ENCODE measurements around the gene NDUFA8. TPM values are rescaled to one million over a fixed set of nuclear protein-coding genes. Genes with fewer than 3 reads are reported as not detected.
A peak's percentile ranks its signal among the peaks of the same experiment; 100 is the strongest.

The NDUFA8 gene
- total RNA-seq, 3 donors from 2014 or later, result 30.4 to 37.5 (median 30.5) TPM

DNA sequence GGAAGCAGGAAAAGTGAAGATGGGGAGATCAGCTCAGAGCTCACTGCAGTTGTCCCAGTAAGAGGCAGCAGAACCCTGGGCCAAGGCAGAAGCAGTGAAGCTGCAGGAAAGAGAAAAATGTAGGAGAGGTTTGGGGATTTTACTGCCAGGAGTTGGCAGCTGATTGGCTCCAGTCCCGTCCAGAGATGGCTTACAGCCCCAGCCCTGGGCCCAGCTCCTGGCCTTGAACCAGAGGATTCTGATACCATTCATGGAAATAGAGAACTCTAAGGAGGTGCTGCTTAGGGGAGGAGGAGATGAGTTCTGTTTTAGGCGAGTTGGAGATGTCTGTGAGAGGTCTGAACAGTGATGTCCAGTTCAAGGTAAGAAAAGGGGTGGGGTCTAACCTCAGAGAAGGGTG lies 4.7 kb upstream of the NDUFA8 start:
- intact Hi-C loops (cut with DNase I; ENCODE audit: low total_unique reads), result no loop called here
- no peak overlapping the region for H3K27ac ChIP-seq
- no peak for DNase-seq (ENCODE audit: low spot score in 2 of 2)

DNA sequence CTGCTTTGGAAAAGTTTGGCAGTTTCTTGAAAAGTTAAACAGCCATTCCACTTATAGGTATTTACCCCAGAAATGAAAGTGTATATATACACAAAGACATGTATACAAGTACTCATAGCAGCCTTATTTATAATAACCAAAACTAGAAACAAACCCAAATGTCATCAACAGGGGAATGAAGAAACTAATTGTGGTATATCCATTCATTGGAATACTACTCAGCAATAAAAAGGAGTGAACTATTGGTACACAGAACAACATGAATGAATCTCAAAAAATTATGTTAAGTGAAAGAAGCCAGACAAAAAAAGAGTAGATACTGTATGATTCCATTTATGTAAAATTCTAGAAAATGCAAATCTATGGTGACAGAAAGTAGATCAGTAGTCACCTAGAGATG lies 2.8 kb upstream of the NDUFA8 start:
- no peak for DNase-seq (ENCODE audit: low spot score in 2 of 2)
- intact Hi-C loops (cut with DNase I; ENCODE audit: low total_unique reads), result no loop called here
- no peak for TF ChIP-seq POLR2A (IDR thresholded peaks at IDR 0.05)
- TF ChIP-seq, protein P1, sequence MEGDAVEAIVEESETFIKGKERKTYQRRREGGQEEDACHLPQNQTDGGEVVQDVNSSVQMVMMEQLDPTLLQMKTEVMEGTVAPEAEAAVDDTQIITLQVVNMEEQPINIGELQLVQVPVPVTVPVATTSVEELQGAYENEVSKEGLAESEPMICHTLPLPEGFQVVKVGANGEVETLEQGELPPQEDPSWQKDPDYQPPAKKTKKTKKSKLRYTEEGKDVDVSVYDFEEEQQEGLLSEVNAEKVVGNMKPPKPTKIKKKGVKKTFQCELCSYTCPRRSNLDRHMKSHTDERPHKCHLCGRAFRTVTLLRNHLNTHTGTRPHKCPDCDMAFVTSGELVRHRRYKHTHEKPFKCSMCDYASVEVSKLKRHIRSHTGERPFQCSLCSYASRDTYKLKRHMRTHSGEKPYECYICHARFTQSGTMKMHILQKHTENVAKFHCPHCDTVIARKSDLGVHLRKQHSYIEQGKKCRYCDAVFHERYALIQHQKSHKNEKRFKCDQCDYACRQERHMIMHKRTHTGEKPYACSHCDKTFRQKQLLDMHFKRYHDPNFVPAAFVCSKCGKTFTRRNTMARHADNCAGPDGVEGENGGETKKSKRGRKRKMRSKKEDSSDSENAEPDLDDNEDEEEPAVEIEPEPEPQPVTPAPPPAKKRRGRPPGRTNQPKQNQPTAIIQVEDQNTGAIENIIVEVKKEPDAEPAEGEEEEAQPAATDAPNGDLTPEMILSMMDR (IDR thresholded peaks at IDR 0.05), result no peak
- no peak for TF ChIP-seq POLR2AphosphoS5 (IDR thresholded peaks at IDR 0.05)

More for the DNA sequence above, 4.7 kb upstream of the NDUFA8 start:
- TF ChIP-seq, protein P1 (IDR thresholded peaks at IDR 0.05), result no peak
- TF ChIP-seq POLR2A (IDR thresholded peaks at IDR 0.05) (no peak), POLR2AphosphoS5 (IDR thresholded peaks at IDR 0.05) (no peak)
- Histone ChIP-seq H3K4me3 (no peak overlapping the region), H3K9me3 (peaks cover 0 to 8% of the 10 kb centered on the region in 2 donors), H3K4me1 (no peaks in the 10 kb centered on the region), H3K27me3 (no peaks in the 10 kb centered on the region), H3K36me3 (no peaks in the 10 kb centered on the region)

DNA sequence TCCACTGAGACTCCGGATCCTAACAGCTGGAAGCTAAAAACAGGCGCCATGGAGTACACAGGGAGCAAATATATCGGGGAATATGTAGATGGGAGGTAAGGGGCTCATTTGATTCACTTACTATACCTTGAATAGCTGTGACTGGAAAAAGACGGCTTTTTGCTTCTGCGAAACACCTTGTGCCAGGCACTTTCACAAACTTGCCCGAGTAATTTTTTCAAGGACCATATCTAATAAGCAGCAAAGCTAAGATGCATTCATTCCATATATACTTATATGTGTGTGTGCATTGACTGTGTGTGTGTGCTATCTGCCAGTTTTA lies 307 bp upstream of the NDUFA8 start:
- H3K27ac ChIP-seq, result peak overlapping the region; percentile 89
- H3K4me1 ChIP-seq, result peaks cover 0 to 6% of the 10 kb centered on the region in 2 donors
- no peaks in the 10 kb centered on the region for H3K36me3 ChIP-seq
- H3K27me3 ChIP-seq, result no peaks in the 10 kb centered on the region
- peak overlapping the region; percentile 82 to 99 (median 98) for H3K4me3 ChIP-seq
- DNase-seq (ENCODE audit: low spot score in 2 of 2), result no peak
- no peak for TF ChIP-seq POLR2A (IDR thresholded peaks at IDR 0.05)
- no peak for TF ChIP-seq POLR2AphosphoS5 (IDR thresholded peaks at IDR 0.05)
- TF ChIP-seq, protein P1 (IDR thresholded peaks at IDR 0.05), result no peak
- intact Hi-C loops (cut with DNase I; ENCODE audit: low total_unique reads), result no loop called here
- H3K9me3 ChIP-seq, result peaks cover 0 to 8% of the 10 kb centered on the region in 2 donors

More for the DNA sequence above, 2.8 kb upstream of the NDUFA8 start:
- H3K4me1 ChIP-seq, result peaks cover 0 to 6% of the 10 kb centered on the region in 2 donors
- no peaks in the 10 kb centered on the region for H3K36me3 ChIP-seq
- no peak overlapping the region for H3K4me3 ChIP-seq
- no peak overlapping the region for H3K27ac ChIP-seq
- H3K27me3 ChIP-seq, result no peaks in the 10 kb centered on the region
- peaks cover 0 to 8% of the 10 kb centered on the region in 2 donors for H3K9me3 ChIP-seq

DNA sequence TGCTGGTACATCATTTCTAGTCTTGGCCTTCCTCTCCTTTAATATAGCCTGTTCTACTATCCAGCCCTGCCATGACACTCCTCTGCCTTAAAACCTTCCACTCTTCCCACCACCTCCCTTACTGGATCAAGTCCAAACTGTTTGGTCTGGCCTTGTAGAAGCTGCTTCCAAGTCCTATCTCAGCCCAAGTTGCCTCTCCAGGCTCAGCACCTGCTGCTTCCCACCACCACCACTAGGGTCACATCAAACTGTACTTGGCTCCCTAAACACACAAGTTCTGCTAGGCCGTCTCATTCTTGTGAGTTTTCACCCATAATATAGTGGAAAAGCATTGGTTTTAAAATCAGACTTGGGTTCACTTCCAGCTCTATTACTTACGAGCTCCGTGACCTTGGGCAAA lies 1.4 kb downstream of the NDUFA8 start:
- Histone ChIP-seq H3K27ac (no peak overlapping the region), H3K27me3 (no peaks in the 10 kb centered on the region), H3K4me3 (no peak overlapping the region), H3K36me3 (no peaks in the 10 kb centered on the region), H3K4me1 (peaks cover 0 to 6% of the 10 kb centered on the region in 2 donors), H3K9me3 (peaks cover 0 to 8% of the 10 kb centered on the region in 2 donors)
- intact Hi-C loops (cut with DNase I; ENCODE audit: low total_unique reads), result no loop called here
- TF ChIP-seq, protein P1 (IDR thresholded peaks at IDR 0.05), result no peak
- TF ChIP-seq POLR2A (IDR thresholded peaks at IDR 0.05) (no peak), POLR2AphosphoS5 (IDR thresholded peaks at IDR 0.05) (no peak)
- DNase-seq (ENCODE audit: low spot score in 2 of 2), result no peak

DNA sequence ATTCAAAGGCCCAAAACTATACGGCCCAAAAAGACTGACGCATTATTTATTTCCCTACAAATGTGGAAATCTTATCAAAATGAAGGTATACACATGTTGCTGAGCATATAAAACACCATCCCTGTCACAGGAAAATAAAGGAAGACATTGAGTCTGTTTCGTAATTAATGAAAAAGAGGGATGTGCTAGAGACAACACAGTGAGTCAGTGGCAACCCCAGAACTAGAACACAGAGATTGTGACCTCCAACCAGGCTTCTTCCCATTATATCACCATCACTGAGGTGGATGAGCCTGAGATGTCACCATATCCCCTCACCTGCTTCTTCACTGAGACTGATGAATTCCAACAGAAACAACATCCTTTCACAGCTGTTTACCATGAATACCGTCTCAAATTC lies 3.8 kb downstream of the NDUFA8 start:
- intact Hi-C loops (cut with DNase I; ENCODE audit: low total_unique reads), result no loop called here
- H3K27ac ChIP-seq, result no peak overlapping the region
- DNase-seq (ENCODE audit: low spot score in 2 of 2), result no peak
- no peak overlapping the region for H3K4me3 ChIP-seq
- peaks cover 0 to 6% of the 10 kb centered on the region in 2 donors for H3K4me1 ChIP-seq
- H3K27me3 ChIP-seq, result no peaks in the 10 kb centered on the region
- TF ChIP-seq POLR2A (IDR thresholded peaks at IDR 0.05) (no peak), POLR2AphosphoS5 (IDR thresholded peaks at IDR 0.05) (no peak)
- TF ChIP-seq, protein P1 (IDR thresholded peaks at IDR 0.05), result no peak
- no peaks in the 10 kb centered on the region for H3K9me3 ChIP-seq
- H3K36me3 ChIP-seq, result no peaks in the 10 kb centered on the region
